Stimulated activated CD4-positive, alpha-beta T cell treated with anti-CD3 and anti-CD28 coated beads, Interleukin-15, amount 100 ng/mL, for 24 hours (primary cell): ENCODE data around the gene TES.
"Not testable (repeated sequence)": the region's sequence is repeated elsewhere in the genome, so short reads cannot be mapped to it uniquely, and the experiment has no call there.

Source experiments
- DNase-seq: peaks from one replicate; pipeline ENCODE4 v3.0.0-alpha.2; 2020

The TES gene

GRCh38 chr7:116293633-116294032 lies 83.3 kb downstream of the TES start:
- DNase-seq: no peak

GRCh38 chr7:116295903-116296302 lies 85.6 kb downstream of the TES start:
- DNase-seq: not testable (repeated sequence)

GRCh38 chr7:116298055-116298454 lies 87.7 kb downstream of the TES start:
- no peak for DNase-seq

GRCh38 chr7:116298576-116298975 lies 88.2 kb downstream of the TES start:
- no peak for DNase-seq

GRCh38 chr7:116305485-116306408 lies 95.4 kb downstream of the TES start:
- no peak for DNase-seq

- DNase-seq: no peak
Observed at GRCh38 chr7:116306409-116307048, 96.2 kb downstream of the TES start.

GRCh38 chr7:116307253-116307652 lies 96.9 kb downstream of the TES start:
- DNase-seq: no peak
